Activated effector memory CD4-positive, alpha-beta T cell treated with anti-CD3 and anti-CD28 coated beads, Interleukin-2, amount 50 U/mL, for 16 hours (primary cell): ENCODE data around the gene TMEM222.

Experiments
- DNase-seq: peaks from one replicate; pipeline ENCODE4 v3.0.0-alpha.2; 2020

Gene TMEM222

GRCh38 chr1:27360159-27361043, 38.4 kb downstream of the TMEM222 start:
- peak; percentile 86 for DNase-seq

- DNase-seq = no peak
Observed at GRCh38 chr1:27361044-27361402, 39.1 kb downstream of the TMEM222 start.

GRCh38 chr1:27361553-27361952, 39.6 kb downstream of the TMEM222 start:
- DNase-seq = no peak

- no peak for DNase-seq
Observed at GRCh38 chr1:27363766-27364695, 42.1 kb downstream of the TMEM222 start.

- DNase-seq = no peak
Observed at GRCh38 chr1:27364696-27365371, 42.9 kb downstream of the TMEM222 start.

- DNase-seq = peak; percentile 91
Observed at GRCh38 chr1:27365372-27366112, 43.6 kb downstream of the TMEM222 start.

- peak; percentile 90 for DNase-seq
Observed at GRCh38 chr1:27366113-27366410, 44.1 kb downstream of the TMEM222 start.

- DNase-seq = peak; percentile 78
Observed at GRCh38 chr1:27366411-27367159, 44.6 kb downstream of the TMEM222 start, which contains the start of gene MAP3K6. MAP3K6 (minus strand) TSS chr1:27366961; CDS start chr1:27366597, 364 bp downstream.

- DNase-seq = no peak
Observed at GRCh38 chr1:27367160-27367650, 45.2 kb downstream of the TMEM222 start.

GRCh38 chr1:27368869-27369582, 47.1 kb downstream of the TMEM222 start:
- no peak for DNase-seq

- no peak for DNase-seq
Observed at GRCh38 chr1:27372022-27372807, 50.3 kb downstream of the TMEM222 start.

GRCh38 chr1:27372808-27373690, 51.1 kb downstream of the TMEM222 start:
- no peak for DNase-seq

- DNase-seq = no peak
Observed at GRCh38 chr1:27374362-27375086, 52.6 kb downstream of the TMEM222 start, which contains the start of gene FCN3. FCN3 (minus strand) TSS chr1:27374824; CDS start chr1:27374818, 6 bp downstream.

GRCh38 chr1:27377760-27378495, 56.0 kb downstream of the TMEM222 start:
- no peak for DNase-seq

- no peak for DNase-seq
Observed at GRCh38 chr1:27379564-27380122, 57.7 kb downstream of the TMEM222 start.

GRCh38 chr1:27380224-27380623, 58.3 kb downstream of the TMEM222 start:
- no peak for DNase-seq
